GM21360 (cell line): Measurements from ENCODE around the gene LRPPRC.

Source experiments
- ATAC-seq: cut with Tn5 transposase; IDR thresholded peaks from one replicate; pipeline ENCODE4 v1.9.1; 2021; ENCODE audit warnings: mild to moderate bottlenecking, moderate library complexity; ENCODE audit not compliant: unreplicated experiment

Gene LRPPRC

DNA sequence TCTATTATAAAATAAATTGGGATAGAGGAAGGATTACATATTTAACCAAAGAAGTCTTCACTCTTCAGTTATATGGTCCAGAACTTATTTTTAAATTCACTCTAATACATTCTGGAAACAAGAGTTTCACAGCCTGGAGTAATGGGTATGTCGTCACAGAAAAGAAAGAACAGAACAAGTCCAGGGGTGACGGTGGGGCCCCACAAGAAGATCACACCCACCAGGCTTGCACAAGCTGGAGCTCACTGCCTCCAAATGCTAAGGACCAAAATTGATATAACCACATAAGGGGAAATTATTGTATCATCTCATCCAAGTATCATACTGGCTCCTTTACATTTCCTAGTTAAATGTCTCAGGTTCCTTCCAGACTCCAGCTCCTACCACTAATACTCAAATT lies 11.3 kb downstream of the LRPPRC start:
- ATAC-seq: no peak

GRCh38 chr2:43980902-43981301 lies 14.9 kb downstream of the LRPPRC start:
- no peak for ATAC-seq

DNA sequence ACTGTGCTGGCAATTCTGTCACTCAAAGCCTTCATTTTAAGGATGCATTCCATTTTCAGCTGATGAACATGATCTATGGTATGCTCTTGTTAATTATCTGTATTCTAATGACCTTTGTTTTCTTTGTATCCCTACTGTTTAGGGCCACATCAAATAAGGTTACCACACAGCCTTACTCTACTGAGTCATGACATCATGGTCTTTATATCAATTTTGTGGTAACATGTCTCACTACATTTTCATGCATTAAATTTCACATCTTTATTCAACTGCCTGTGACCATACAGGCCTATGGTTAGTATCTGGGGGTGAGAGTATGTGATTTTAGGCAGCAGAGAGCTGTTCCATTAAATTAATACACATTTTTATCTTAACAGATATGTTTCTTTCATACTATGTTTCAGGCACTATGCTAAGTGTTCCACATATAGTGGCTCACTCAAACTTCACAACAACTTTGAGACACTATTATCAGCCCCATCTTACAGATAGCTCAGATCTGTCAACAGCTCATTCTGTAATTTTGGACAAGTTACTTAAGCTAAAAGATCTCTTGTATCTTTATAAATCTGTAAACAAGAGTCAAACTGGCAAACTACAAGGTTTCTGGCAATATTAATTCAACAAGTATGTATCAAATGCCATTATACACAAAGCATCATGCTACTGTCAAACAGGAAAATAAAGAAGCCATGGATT lies 18.0 kb downstream of the LRPPRC start:
- ATAC-seq: no peak

DNA sequence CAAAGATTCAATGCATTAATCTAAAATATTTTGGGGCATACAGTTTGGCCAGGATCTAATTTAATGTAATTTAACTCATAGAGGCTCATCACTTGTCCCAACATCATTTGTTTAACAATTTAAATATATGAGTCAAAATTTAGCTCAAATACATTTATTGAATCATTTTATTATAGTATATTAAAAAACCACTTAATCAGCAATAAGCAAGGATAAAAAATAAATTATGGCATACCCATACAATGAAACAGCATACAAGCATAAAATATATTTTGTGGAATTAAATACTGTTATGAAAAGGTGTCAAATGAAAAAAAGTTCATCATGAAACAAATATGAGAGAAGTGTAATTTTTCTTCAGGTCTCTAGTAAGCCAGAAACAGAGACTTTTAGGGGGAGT lies 34.9 kb downstream of the LRPPRC start:
- no peak for ATAC-seq

DNA sequence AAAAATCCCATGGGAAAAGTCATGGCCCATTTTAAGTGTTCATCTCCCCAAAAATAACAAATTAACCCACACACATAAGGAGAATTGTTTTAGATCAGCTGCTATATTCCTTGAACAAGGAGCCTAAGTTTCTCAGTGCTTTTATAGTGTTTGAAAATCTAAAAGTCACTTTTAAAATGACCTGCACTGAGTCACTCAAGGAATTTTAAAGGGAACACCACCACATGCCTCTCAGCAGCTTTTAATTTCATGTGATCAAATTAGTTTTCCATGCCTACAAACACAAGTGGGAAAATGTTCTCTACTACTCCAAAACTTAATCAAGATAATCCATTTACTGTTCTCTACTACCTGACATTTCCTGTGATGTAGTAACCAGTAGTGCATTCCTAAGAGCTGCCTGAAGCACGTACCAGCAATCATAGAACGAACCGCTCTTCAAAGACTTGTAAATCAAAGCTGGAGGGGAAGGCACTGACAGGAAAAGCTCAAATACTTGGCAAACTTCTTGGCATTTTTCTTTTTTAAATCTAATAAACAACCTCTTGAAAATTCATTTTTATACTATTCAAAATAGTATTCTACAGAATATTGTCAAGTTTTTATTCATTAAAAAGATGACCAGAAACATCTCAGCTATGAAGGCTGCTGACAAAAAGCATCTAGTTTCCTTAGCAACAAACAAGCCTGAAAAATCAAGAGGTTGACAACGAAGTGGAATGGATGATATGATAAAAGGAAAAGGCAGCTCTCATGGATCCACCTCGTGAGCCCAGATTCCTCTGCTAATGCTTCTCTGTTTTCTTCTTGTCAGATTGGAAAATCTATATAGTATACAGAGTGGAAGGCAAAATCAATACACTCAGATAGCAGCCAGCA lies 37.2 kb downstream of the LRPPRC start:
- no peak for ATAC-seq

GRCh38 chr2:43950383-43951008 lies 45.3 kb downstream of the LRPPRC start:
- no peak for ATAC-seq

DNA sequence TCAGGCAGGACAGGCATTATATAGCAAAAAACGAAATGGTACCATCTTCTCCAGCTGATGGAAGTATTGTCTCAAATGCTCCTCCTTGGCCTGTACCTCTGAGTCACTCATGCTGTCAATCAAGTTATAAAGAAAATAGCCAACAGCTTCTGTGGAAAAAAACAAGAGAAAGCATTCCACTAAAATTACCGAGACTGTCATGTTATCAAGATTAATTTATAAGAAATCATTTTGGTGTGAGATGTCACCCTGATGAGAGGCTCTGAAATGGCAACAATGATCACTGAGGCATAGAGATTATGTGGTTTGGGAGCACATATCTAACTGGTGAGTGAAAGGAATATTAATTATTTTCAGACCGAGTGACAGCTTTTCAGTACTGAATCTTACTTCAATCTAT lies 47.4 kb downstream of the LRPPRC start:
- no peak for ATAC-seq

- no peak for ATAC-seq
These were observed 49.1 kb downstream of the LRPPRC start for GRCh38 chr2:43946685-43947084.

GRCh38 chr2:43945439-43945838 lies 50.4 kb downstream of the LRPPRC start:
- no peak for ATAC-seq

DNA sequence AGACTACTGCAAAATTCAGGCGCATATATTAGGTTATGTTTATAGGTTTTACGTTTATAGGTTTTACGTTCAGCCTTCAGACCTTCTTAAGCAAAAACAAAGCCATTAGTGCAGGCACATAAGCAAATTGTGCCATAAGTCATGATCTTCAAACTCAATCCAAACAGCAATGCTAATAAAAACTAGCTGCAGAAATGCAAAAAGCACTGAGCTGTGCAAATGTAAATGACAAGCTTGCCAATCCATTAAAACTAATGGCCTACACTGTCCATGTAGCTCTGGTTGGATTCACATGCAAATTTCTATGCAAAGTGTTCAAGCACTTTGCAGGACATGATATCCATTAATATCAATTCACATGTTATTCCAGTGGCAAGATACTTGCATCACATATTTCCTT lies 50.9 kb downstream of the LRPPRC start:
- no peak for ATAC-seq

GRCh38 chr2:43943809-43944452 lies 51.9 kb downstream of the LRPPRC start:
- ATAC-seq: no peak

GRCh38 chr2:43943323-43943722 lies 52.5 kb downstream of the LRPPRC start:
- ATAC-seq: no peak

DNA sequence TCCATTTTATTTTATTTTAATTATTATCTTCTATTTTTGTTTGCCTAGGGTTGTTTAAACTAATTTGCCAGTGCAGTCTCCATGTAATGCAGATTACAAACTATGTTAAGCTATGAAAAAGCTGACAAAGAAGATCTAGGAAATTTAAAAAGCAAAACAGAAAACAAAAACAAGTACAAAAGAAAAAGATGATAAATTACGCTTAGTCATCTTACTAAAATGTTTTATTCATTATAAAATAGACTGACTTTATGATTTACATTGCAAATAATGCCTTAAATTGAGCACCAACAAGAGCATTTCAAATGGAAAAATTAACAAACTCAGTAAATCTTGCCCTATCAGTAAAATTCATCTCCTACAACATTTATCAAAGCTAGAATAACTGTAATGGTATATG lies 52.9 kb downstream of the LRPPRC start:
- ATAC-seq: no peak

GRCh38 chr2:43941966-43942365 lies 53.8 kb downstream of the LRPPRC start:
- ATAC-seq: no peak

- no peak for ATAC-seq
These were observed 54.4 kb downstream of the LRPPRC start for GRCh38 chr2:43941359-43941758.

DNA sequence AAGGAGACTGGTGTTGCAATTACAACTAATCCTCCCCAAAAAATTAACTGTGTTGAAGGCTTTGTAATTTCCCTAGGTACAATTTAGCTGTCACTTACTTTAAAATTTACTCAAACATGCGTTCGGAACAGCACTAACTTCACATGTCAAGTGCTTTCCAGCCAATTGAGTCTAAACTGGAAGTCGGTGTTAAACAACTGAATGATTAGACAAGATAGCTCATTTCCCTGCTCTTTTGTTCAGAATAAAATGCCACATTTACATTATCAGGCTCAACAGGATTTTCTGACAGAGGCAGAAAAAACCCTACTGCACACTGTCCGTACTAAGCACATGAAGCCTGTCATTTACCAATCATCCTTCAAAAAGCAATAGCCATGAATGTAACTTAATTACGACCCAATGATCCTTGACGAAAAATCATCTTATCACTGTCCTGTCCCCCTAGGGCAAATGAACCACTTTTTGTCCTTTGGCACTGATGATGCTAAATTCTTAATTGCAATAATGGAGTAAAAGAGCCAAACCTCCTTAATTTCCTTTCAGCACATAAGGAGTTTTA lies 56.0 kb downstream of the LRPPRC start:
- no peak for ATAC-seq

DNA sequence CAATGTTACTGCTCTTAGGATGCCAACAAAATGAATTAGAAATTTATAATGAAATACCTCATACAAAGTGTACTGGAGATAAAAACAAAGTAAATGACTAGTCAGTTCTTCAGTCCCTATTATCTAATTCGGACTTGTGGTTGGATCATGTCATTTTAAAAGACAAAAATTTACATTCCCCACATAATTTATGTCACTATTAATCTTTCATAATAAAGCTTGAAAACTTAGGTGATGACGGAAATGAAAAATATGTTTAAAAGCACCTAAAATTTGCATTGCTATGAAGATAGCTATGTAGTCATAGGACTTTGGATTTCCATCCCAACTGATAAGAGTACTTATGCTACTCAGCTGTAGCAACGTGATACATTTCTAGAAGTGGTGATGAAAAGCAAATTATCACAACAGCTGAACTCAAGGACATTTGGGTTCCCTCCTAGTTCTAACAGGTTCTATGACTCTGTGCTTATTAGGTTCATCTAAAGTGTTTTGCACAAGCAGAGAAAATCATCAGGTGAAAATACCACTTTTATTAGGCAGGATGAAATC lies 58.4 kb downstream of the LRPPRC start:
- ATAC-seq: no peak

GRCh38 chr2:43934567-43934966 lies 61.2 kb downstream of the LRPPRC start:
- no peak for ATAC-seq

DNA sequence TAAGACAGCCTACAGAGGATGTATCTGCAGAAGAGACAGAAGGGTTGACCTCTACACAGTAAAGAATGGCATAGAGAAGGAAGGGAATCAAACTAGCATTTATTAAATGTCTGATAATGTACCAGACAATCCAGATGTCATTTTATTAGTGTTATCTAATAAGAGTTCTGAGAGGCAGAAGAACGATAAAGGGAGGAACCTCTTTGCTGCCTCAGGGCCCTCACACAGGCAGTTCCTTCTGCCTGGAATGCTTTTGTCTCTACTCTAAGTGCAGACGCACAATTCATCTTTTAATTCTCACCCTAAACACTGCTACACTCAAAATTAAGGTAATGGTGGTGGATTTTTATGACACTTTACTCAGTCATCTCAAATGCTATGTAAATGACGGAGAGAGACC lies 64.5 kb downstream of the LRPPRC start:
- ATAC-seq: no peak

DNA sequence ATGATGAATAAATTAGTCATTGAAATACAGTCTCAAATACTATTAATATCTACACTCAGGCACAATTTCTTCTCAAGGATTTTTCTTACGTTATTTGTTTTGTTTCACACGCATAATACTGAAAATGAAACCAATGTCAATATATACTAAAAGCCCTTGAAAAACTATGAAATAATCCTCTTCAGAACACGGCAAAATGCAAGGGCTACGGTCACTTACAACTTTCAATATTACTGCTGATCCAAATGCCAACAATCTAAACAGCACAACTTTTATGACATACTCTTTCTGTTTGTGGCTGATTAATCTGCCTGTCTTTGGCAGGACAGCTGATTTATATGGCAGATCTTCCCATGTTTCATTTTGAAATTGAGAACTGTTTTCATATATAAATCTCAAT lies 68.3 kb downstream of the LRPPRC start:
- no peak for ATAC-seq

DNA sequence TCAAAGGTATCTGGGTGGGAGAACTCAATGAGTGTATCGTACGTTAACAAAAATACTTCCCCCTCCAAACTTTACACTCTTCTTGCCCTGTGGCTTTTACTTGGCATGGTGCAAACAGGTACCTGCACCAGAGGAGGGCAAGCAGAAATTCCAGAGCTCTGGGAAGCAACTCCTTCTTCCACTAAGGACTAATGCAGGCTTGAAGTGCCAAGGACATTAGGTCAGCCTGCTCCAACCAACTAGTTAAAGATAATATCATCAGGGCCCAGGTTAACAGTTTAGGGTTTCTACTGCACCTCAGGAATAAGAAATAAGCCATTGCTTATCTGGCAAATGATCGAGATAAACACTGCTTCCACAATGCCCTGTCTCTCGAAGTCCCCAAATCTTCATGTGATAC lies 70.4 kb downstream of the LRPPRC start:
- ATAC-seq: no peak
